Measurements from ENCODE around the gene DDOST.

DDOST gene

DNA sequence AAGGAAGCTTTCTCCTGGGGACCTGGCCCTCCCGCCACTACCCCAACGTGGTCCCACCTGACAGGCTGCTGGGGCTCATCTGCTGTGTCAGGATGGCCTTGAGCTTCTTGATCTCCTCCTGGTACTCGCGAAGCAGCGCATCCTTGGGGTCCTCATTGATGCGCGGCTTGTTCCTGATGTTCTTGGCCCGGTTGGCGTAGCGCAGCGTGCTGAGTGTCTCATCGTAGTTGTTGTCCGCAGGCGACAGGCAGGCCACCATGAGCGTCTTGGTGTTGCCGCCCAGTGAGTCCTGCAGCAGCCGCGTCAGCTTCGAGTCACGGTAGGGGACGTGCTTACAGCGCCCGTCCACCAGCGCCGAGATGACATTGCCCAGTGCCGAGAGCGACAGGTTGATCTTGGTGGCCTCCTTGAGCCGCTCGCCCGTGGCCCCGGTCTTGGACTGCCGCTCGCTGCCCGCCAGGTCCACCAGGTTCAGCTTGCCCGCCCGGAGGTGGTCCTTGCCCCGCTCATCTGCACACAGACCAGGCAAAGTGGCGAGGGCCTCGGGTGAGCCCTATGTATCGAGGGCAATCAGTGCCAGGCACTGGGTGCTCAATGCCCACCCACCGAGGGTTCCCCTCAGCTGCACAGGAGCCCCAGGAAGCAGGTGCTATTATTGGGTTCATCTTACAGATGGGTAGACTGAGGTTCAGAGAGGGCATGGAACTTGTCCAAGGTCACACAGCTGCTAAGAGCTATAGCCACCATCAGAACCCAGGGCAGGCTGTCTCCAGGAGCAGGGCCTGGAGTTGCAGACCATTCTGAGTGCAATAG, 43.4 kb upstream of the DDOST start:
- no peak for DNase-seq (ENCODE audit: low read depth, low spot score)
- H3K4me3 ChIP-seq: no peak overlapping the region

DNA sequence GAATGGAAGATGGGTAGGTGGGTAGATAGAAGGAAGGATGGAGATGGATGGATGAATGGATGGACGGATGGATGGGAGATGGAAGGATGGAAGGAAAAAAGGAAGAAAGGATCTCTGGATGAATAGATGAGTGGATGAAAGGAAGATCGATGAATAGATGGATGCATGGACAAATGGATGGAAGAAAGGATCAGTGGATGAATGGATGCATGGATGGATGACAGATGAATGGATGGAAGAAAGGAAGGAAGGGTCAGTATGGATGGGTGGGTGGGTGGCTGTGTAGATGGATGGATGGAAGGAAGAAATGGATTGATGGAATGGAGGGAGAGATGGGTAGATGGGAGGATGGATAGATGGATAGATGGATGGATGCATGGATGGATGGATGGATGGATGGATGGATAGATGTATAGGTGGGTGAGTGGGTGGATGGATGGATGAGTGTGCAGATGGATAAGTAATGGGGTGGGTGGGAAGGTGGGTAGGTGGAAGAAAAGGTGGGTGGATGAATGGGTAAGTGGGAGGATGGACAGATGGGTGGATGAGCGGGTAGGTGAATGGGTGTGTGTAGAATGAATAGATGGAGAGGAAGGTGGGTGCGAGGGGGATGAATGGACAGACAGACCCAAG, 42.1 kb upstream of the DDOST start:
- Histone ChIP-seq H3K27ac (no peak overlapping the region), H3K4me3 (no peak overlapping the region), H3K36me3 (ENCODE audit: insufficient read depth, low read length) (no peaks in the 10 kb centered on the region), H3K9ac (ENCODE audit: insufficient read length) (no peak overlapping the region), H3K9me3 (ENCODE audit: low read depth, low read length) (no peaks in the 10 kb centered on the region)
- no peak for DNase-seq (ENCODE audit: low read depth, low spot score)
- TF ChIP-seq POLR2AphosphoS5 (IDR thresholded peaks at IDR 0.05; ENCODE audit: borderline replicate concordance, low read depth, low read length): no peak
- no peak for TF ChIP-seq EZH2 (IDR thresholded peaks at IDR 0.05)
- TF ChIP-seq FOXP2 (optimal IDR thresholded peaks at IDR 0.05; ENCODE audit: control extremely low read depth, extremely low read length, insufficient read depth): no peak

More for the DNA sequence above, 43.4 kb upstream of the DDOST start:
- TF ChIP-seq FOXP2 (optimal IDR thresholded peaks at IDR 0.05; ENCODE audit: control extremely low read depth, extremely low read length, insufficient read depth) (no peak), POLR2AphosphoS5 (IDR thresholded peaks at IDR 0.05; ENCODE audit: borderline replicate concordance, low read depth, low read length) (no peak), EZH2 (IDR thresholded peaks at IDR 0.05) (no peak)
- no peaks in the 10 kb centered on the region for H3K9me3 ChIP-seq (ENCODE audit: low read depth, low read length)
- no peaks in the 10 kb centered on the region for H3K36me3 ChIP-seq (ENCODE audit: insufficient read depth, low read length)
- no peak overlapping the region for H3K9ac ChIP-seq (ENCODE audit: insufficient read length)
- no peak overlapping the region for H3K27ac ChIP-seq

- DNase-seq (ENCODE audit: low read depth, low spot score): no peak
- Histone ChIP-seq H3K27ac (no peak overlapping the region), H3K9ac (ENCODE audit: insufficient read length) (no peak overlapping the region), H3K4me3 (no peak overlapping the region), H3K9me3 (ENCODE audit: low read depth, low read length) (no peaks in the 10 kb centered on the region), H3K36me3 (ENCODE audit: insufficient read depth, low read length) (no peaks in the 10 kb centered on the region)
- TF ChIP-seq EZH2 (IDR thresholded peaks at IDR 0.05) (no peak), FOXP2 (optimal IDR thresholded peaks at IDR 0.05; ENCODE audit: control extremely low read depth, extremely low read length, insufficient read depth) (no peak), POLR2AphosphoS5 (IDR thresholded peaks at IDR 0.05; ENCODE audit: borderline replicate concordance, low read depth, low read length) (no peak)
Measured at GRCh38 chr1:20702416-20702815, 41.2 kb upstream of the DDOST start.

GRCh38 chr1:20701847-20702246, 40.7 kb upstream of the DDOST start:
- TF ChIP-seq POLR2AphosphoS5 (IDR thresholded peaks at IDR 0.05; ENCODE audit: borderline replicate concordance, low read depth, low read length) (no peak), FOXP2 (optimal IDR thresholded peaks at IDR 0.05; ENCODE audit: control extremely low read depth, extremely low read length, insufficient read depth) (no peak), EZH2 (IDR thresholded peaks at IDR 0.05) (no peak)
- Histone ChIP-seq H3K9ac (ENCODE audit: insufficient read length) (no peak overlapping the region), H3K9me3 (ENCODE audit: low read depth, low read length) (no peaks in the 10 kb centered on the region), H3K27ac (no peak overlapping the region), H3K4me3 (no peak overlapping the region), H3K36me3 (ENCODE audit: insufficient read depth, low read length) (no peaks in the 10 kb centered on the region)
- no peak for DNase-seq (ENCODE audit: low read depth, low spot score)

DNA sequence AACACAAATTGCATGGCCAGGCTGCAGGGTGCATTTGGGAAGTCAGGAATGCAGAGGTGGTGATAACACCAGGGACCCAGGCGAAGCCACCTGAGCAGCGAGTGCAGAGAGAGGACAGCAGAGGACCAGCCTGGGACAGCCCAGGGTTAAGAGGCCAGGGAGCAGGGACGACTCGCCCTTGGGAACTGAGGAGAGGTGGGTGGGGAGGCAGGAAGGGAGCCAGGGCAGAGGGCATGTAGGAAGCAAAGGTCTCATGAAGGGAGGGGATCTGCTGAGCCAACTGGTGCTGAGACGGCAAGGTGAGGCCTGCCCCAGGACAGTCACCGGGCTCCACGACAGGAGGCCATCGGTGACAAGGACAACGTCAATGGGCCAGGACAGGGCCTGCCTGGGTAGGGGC, 40.3 kb upstream of the DDOST start:
- Histone ChIP-seq H3K4me3 (no peak overlapping the region), H3K27ac (no peak overlapping the region), H3K36me3 (ENCODE audit: insufficient read depth, low read length) (no peaks in the 10 kb centered on the region), H3K9me3 (ENCODE audit: low read depth, low read length) (no peaks in the 10 kb centered on the region), H3K9ac (ENCODE audit: insufficient read length) (no peak overlapping the region)
- no peak for TF ChIP-seq EZH2 (IDR thresholded peaks at IDR 0.05)
- no peak for TF ChIP-seq POLR2AphosphoS5 (IDR thresholded peaks at IDR 0.05; ENCODE audit: borderline replicate concordance, low read depth, low read length)
- TF ChIP-seq FOXP2 (optimal IDR thresholded peaks at IDR 0.05; ENCODE audit: control extremely low read depth, extremely low read length, insufficient read depth): no peak
- no peak for DNase-seq (ENCODE audit: low read depth, low spot score)

DNA sequence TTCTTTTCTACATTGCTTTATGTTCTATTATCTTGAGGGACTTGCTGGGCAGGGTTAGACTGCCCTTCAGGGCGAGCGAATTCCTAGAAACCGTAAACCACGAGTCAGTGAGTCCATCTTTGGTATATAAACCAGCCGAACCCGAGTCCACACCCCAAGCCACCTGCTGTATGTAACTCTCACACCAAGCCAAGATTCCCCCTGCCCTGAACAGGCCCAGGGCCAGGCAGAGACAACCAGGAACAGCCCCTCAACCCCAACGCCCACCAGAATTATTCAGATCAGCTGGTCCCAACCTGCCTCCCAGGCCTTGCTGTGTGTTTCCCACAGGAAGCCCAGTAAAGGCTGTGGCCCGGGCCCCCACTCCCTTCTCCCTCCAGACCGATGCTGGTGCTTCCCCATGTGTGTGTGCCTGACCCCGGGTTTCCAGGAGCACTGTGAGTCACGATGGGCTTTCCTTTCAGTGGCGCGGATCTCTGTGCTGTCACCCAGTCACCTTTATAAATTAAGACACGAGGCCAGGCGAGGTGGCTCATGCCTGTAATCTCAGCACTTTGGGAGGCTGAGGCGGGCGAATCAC, 39.6 kb upstream of the DDOST start:
- Histone ChIP-seq H3K9ac (ENCODE audit: insufficient read length) (no peak overlapping the region), H3K4me3 (no peak overlapping the region), H3K36me3 (ENCODE audit: insufficient read depth, low read length) (no peaks in the 10 kb centered on the region), H3K9me3 (ENCODE audit: low read depth, low read length) (no peaks in the 10 kb centered on the region), H3K27ac (no peak overlapping the region)
- DNase-seq (ENCODE audit: low read depth, low spot score): no peak
- TF ChIP-seq EZH2 (IDR thresholded peaks at IDR 0.05): no peak
- no peak for TF ChIP-seq POLR2AphosphoS5 (IDR thresholded peaks at IDR 0.05; ENCODE audit: borderline replicate concordance, low read depth, low read length)
- no peak for TF ChIP-seq FOXP2 (optimal IDR thresholded peaks at IDR 0.05; ENCODE audit: control extremely low read depth, extremely low read length, insufficient read depth)

DNA sequence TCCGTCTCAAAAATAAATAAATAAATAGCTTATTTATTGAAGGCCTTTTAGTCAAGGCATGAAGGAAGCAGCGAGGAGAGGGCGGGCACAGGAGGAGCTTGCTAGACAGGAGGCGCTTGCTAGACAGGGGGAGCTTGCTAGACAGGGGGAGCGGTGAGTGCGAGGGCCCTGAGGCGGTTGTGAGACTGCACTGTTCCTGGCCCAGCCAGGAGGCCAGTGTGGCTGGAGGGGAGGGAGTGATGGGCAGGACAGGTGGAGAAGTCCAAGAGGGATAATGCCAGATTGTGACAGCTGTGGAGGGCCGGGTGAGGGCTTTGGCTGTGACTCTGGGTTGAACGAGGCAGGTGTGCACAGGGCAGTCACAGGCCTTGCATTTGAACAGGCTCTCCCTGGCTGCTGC, 38.4 kb upstream of the DDOST start:
- Histone ChIP-seq H3K27ac (no peak overlapping the region), H3K9ac (ENCODE audit: insufficient read length) (no peak overlapping the region), H3K9me3 (ENCODE audit: low read depth, low read length) (no peaks in the 10 kb centered on the region), H3K4me3 (no peak overlapping the region), H3K36me3 (ENCODE audit: insufficient read depth, low read length) (no peaks in the 10 kb centered on the region)
- no peak for TF ChIP-seq POLR2AphosphoS5 (IDR thresholded peaks at IDR 0.05; ENCODE audit: borderline replicate concordance, low read depth, low read length)
- TF ChIP-seq FOXP2 (optimal IDR thresholded peaks at IDR 0.05; ENCODE audit: control extremely low read depth, extremely low read length, insufficient read depth): no peak
- no peak for TF ChIP-seq EZH2 (IDR thresholded peaks at IDR 0.05)
- DNase-seq (ENCODE audit: low read depth, low spot score): no peak

DNA sequence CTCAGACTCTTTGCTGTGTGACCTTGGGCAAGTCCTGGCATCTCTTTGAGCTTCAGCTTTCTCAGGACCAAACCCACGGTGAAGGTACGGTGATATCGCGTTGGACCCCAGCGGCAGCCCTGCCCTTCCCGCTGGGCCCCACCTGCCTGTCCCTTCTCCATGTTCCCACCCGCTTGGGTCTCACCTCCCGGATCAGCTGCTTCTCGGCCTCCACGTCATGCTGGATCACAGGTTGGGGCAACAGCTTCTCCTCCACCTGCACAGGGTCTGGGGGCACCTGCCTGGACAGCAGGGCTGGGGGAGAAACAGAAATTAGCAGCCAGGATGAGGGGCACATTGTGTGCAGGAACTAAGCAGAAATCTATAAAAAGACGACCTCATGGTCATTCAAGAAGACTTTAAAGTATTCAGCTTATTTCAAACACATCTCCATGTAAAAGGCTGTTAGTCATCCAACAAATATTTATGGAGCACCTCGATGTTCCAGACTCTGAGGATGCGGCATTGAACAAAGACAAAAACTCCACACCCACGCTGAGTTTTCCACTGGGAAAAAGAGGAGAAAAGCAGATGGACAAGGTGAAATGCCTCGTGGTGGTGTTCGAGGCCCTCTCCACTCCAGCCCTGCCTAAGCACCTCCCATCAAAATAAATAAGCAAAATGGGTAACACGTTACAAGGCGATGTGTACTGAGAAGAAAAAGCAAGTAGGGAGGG, 37.2 kb upstream of the DDOST start:
- H3K9me3 ChIP-seq (ENCODE audit: low read depth, low read length): no peaks in the 10 kb centered on the region
- no peak overlapping the region for H3K27ac ChIP-seq
- no peak for TF ChIP-seq EZH2 (IDR thresholded peaks at IDR 0.05)
- no peak for TF ChIP-seq FOXP2 (optimal IDR thresholded peaks at IDR 0.05; ENCODE audit: control extremely low read depth, extremely low read length, insufficient read depth)
- TF ChIP-seq POLR2AphosphoS5 (IDR thresholded peaks at IDR 0.05; ENCODE audit: borderline replicate concordance, low read depth, low read length): no peak
- no peak overlapping the region for H3K9ac ChIP-seq (ENCODE audit: insufficient read length)
- no peaks in the 10 kb centered on the region for H3K36me3 ChIP-seq (ENCODE audit: insufficient read depth, low read length)
- no peak overlapping the region for H3K4me3 ChIP-seq
- no peak for DNase-seq (ENCODE audit: low read depth, low spot score)

Data from SK-N-MC (cell line).